Measurements from ENCODE around the gene PTPRM.

DNA sequence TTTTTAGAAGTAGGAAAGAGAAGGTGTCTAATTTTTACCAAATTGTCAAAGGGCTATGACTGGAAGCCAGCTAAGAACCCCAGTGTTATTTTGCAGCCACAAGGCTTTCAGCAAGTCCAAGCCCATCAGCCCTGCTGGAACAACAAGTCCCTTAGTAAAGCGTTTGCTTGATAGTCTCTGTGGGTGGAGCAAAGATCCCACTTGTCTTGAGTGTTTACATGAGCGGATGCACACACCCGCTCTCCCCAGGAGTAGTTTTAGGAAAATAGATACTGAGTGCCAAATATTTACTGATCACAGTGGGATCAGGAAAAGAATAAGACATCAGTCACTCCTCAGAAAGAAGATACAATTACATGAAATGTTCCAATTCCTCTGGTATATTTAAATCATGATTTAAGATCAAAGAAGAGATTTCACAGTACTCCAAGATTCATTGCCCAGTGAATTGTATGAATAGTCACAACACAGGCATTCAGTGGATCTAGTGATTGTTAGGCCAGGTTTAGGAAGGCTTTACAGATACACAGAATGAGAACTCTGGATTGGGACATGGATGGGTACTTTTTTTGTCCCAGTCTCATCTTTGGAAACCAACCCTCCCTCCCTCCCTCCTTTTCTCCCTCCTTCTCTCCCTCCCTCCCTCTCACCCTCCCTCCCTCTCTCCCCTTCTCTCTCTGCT, 514.9 kb downstream of the PTPRM start:
- TF ChIP-seq POLR2A (IDR thresholded peaks at IDR 0.05): no peak
- TF ChIP-seq, protein P1, sequence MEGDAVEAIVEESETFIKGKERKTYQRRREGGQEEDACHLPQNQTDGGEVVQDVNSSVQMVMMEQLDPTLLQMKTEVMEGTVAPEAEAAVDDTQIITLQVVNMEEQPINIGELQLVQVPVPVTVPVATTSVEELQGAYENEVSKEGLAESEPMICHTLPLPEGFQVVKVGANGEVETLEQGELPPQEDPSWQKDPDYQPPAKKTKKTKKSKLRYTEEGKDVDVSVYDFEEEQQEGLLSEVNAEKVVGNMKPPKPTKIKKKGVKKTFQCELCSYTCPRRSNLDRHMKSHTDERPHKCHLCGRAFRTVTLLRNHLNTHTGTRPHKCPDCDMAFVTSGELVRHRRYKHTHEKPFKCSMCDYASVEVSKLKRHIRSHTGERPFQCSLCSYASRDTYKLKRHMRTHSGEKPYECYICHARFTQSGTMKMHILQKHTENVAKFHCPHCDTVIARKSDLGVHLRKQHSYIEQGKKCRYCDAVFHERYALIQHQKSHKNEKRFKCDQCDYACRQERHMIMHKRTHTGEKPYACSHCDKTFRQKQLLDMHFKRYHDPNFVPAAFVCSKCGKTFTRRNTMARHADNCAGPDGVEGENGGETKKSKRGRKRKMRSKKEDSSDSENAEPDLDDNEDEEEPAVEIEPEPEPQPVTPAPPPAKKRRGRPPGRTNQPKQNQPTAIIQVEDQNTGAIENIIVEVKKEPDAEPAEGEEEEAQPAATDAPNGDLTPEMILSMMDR (IDR thresholded peaks at IDR 0.05): no peak

All from lower leg skin (tissue), 3 donors.